A549 (cell line): ENCODE data around the gene LPCAT1. TPM values are rescaled to one million over a fixed set of nuclear protein-coding genes. Genes with fewer than 3 reads are reported as not detected.

Source experiments
- ATAC-seq, 2 experiments: fragments of 200-7000 bp in 1 of 2; fragments of >200 bp in 1 of 2; cut with Nextera tagmentation in 1 of 2; cut with Tn5 transposase in 1 of 2; 3 replicates each; pipeline versions ENCODE4 v1.8.0 to v1.9.1; 2018 to 2020; ENCODE audit warnings: mild to moderate bottlenecking in 1 of 2, moderate library complexity in 1 of 2
- CTCF ChIA-PET: fragments of 300-600 bp; sonication (Branson Sonifier 250); formaldehyde crosslinking; extraction: SDS; loops from one replicate; lab custom pipeline; 2021; ENCODE audit warnings: antibody characterized with exemption, inconsistent platforms; lab: Yijun Ruan, JAX
- POLR2A ChIA-PET: fragments of 350-600 bp; formaldehyde crosslinking; extraction: SDS; loops from one replicate; lab custom pipeline; 2021; ENCODE audit warnings: antibody characterized with exemption, inconsistent platforms; lab: Yijun Ruan, JAX
- DNase-seq, 2 experiments: peaks; one replicate each; pipeline versions ENCODE4 v3.0.0 to v3.0.0-alpha.2; 2011 to 2016; ENCODE audit warnings: low read depth in 1 of 2, low spot score in 1 of 2
- FAIRE-seq: peaks from 2 replicates; lab custom pipeline; 2011; peaks lifted over from hg19 to GRCh38; lab: Jason Lieb, UNC
- H3K27ac ChIP-seq, 2 experiments: fragments of >200 bp; sonication (Bioruptor Twin); formaldehyde crosslinking; 3 replicates each; pipeline ENCODE4 v1.5.1; 2016 to 2017
- H3K4me1 ChIP-seq: fragments of >200 bp; sonication (Bioruptor Twin); formaldehyde crosslinking; 3 replicates; pipeline ENCODE4 v1.6.1; 2016
- H3K4me2 ChIP-seq: fragments of >200 bp; sonication (Bioruptor Twin); formaldehyde crosslinking; 3 replicates; pipeline ENCODE4 v1.6.1; 2016
- H3K4me3 ChIP-seq: fragments of >200 bp; sonication (Bioruptor Twin); formaldehyde crosslinking; 3 replicates; pipeline ENCODE4 v1.5.1; 2016
- H3K9me3 ChIP-seq: fragments of >200 bp; sonication (Bioruptor Twin); formaldehyde crosslinking; 3 replicates; pipeline ENCODE4 v1.6.1; 2016
- CBX8 ChIP-seq: fragments of 200-600 bp; sonication (generic); IDR thresholded peaks from 2 replicates; pipeline ENCODE4 v1.6.1; 2016
- CEBPB ChIP-seq, 2 experiments: fragments of >200 bp in 1 of 2; sonication (Bioruptor Twin) in 1 of 2; formaldehyde crosslinking in 1 of 2; IDR thresholded peaks; 2 replicates each; pipeline ENCODE4 v1.6.1; 2012 to 2016
- CHD2 ChIP-seq: fragments of 150-350 bp; IDR thresholded peaks from 2 replicates; pipeline ENCODE4 v1.6.1; 2014; ENCODE audit warnings: low read length; ENCODE audit not compliant: partially characterized antibody
- CTCF ChIP-seq: fragments of >200 bp; sonication (Bioruptor Twin); formaldehyde crosslinking; IDR thresholded peaks from 3 replicates; pipeline ENCODE4 v1.5.1; 2016
- EHF ChIP-seq: fragments of 250-450 bp; sonication (Bioruptor Pico); IDR thresholded peaks from 2 replicates; pipeline ENCODE4 v1.5.0; 2020; ENCODE audit warnings: mild to moderate bottlenecking
- EHMT2 ChIP-seq: fragments of 200-600 bp; sonication (generic); IDR thresholded peaks from 2 replicates; pipeline ENCODE4 v1.6.1; 2016; ENCODE audit warnings: antibody characterized with exemption, low read depth, mild to moderate bottlenecking, moderate library complexity
- ELK1 ChIP-seq: fragments of 150-350 bp; IDR thresholded peaks from 2 replicates; pipeline ENCODE4 v1.6.1; 2014; ENCODE audit warnings: low read depth, mild to moderate bottlenecking, low read length
- EP300 ChIP-seq, 2 experiments: fragments of >200 bp; sonication (Bioruptor Twin); formaldehyde crosslinking; IDR thresholded peaks; 2 replicates in 1 of 2; 3 replicates in 1 of 2; pipeline ENCODE4 v1.6.1; 2016 to 2017
- ESRRA ChIP-seq: fragments of 150-350 bp; IDR thresholded peaks from 2 replicates; pipeline ENCODE4 v1.6.1; 2014; ENCODE audit warnings: mild to moderate bottlenecking, low read length, borderline replicate concordance
- FOSL2 ChIP-seq, 2 experiments: fragments of 450-650 bp in 1 of 2; fragments of >200 bp in 1 of 2; sonication (Bioruptor Twin) in 1 of 2; formaldehyde crosslinking; IDR thresholded peaks; 2 replicates each; pipeline versions ENCODE4 v1.5.0 to v1.6.1; 2016 to 2020; ENCODE audit warnings: mild to moderate bottlenecking in 1 of 2, moderate library complexity in 1 of 2
- HOXA7 ChIP-seq: fragments of 250-450 bp; sonication (Bioruptor Pico); IDR thresholded peaks from 2 replicates; pipeline ENCODE4 v1.5.0; 2020; ENCODE audit warnings: mild to moderate bottlenecking, moderate library complexity
- HOXB5 ChIP-seq: fragments of 250-450 bp; sonication (Bioruptor Pico); IDR thresholded peaks from 2 replicates; pipeline ENCODE4 v1.5.0; 2020; ENCODE audit warnings: mild to moderate bottlenecking, moderate library complexity
- JUN ChIP-seq, 2 experiments: fragments of >200 bp; sonication (Bioruptor Twin); formaldehyde crosslinking; IDR thresholded peaks; 2 replicates in 1 of 2; 3 replicates in 1 of 2; pipeline ENCODE4 v1.6.1; 2016 to 2017
- JUNB ChIP-seq: fragments of >200 bp; sonication (Bioruptor Twin); formaldehyde crosslinking; IDR thresholded peaks from 2 replicates; pipeline ENCODE4 v1.6.1; 2016
- MAX ChIP-seq: IDR thresholded peaks from 2 replicates; pipeline ENCODE4 v1.6.1; 2012
- MAZ ChIP-seq: fragments of 150-350 bp; IDR thresholded peaks from 2 replicates; pipeline ENCODE4 v1.6.1; 2014; ENCODE audit warnings: antibody characterized with exemption, low read depth, low read length, borderline replicate concordance
- MYC ChIP-seq: IDR thresholded peaks from 2 replicates; pipeline ENCODE4 v1.6.1; 2012; ENCODE audit warnings: mild to moderate bottlenecking, inconsistent platforms, low read length, improper control_type of control experiment, borderline replicate concordance
- PBX3 ChIP-seq: IDR thresholded peaks from 2 replicates; pipeline ENCODE4 v1.6.1; 2012
- POLR2A ChIP-seq: IDR thresholded peaks from 2 replicates; pipeline ENCODE4 v1.6.1; 2012; ENCODE audit warnings: mild to moderate bottlenecking, low read length
- POLR2AphosphoS2 ChIP-seq: conservative IDR thresholded peaks from 2 replicates; pipeline ENCODE4 v1.6.1; 2012; ENCODE audit warnings: low read length, improper control_type of control experiment, inconsistent platforms
- RAD21 ChIP-seq, 2 experiments: fragments of >200 bp in 1 of 2; sonication (Bioruptor Twin) in 1 of 2; formaldehyde crosslinking in 1 of 2; IDR thresholded peaks in 1 of 2; conservative IDR thresholded peaks in 1 of 2; 2 replicates in 1 of 2; 3 replicates in 1 of 2; pipeline ENCODE4 v1.6.1; 2012 to 2018; ENCODE audit warnings: inconsistent platforms in 1 of 2
- REST ChIP-seq: fragments of 200-600 bp; sonication (generic); IDR thresholded peaks from 2 replicates; pipeline ENCODE4 v1.6.1; 2016; ENCODE audit warnings: antibody characterized with exemption, mild to moderate bottlenecking, moderate library complexity
- SMC3 ChIP-seq: fragments of >200 bp; sonication (Bioruptor Twin); formaldehyde crosslinking; IDR thresholded peaks from 3 replicates; pipeline ENCODE4 v1.6.1; 2018; ENCODE audit warnings: inconsistent platforms
- SREBF2 ChIP-seq: fragments of 450-650 bp; IDR thresholded peaks from 2 replicates; pipeline ENCODE4 v1.6.1; 2014; ENCODE audit warnings: mild to moderate bottlenecking, moderate library complexity
- TP53 ChIP-seq: fragments of 250-450 bp; sonication (Bioruptor Pico); IDR thresholded peaks from 2 replicates; pipeline ENCODE4 v1.5.0; 2021; ENCODE audit warnings: mild to moderate bottlenecking, moderate library complexity
- USF2 ChIP-seq: fragments of 450-650 bp; IDR thresholded peaks from 2 replicates; pipeline ENCODE4 v1.6.1; 2014; ENCODE audit warnings: antibody characterized with exemption
- ZNF302 ChIP-seq: fragments of 250-450 bp; sonication (Bioruptor Pico); IDR thresholded peaks from 2 replicates; pipeline ENCODE4 v1.9.0; 2021; ENCODE audit warnings: inconsistent platforms, mild to moderate bottlenecking, moderate library complexity
- WGBS: methylation state at CpG from one replicate; pipeline ENCODE4 v1.1.6; 2017; ENCODE audit errors: missing lambda C conversion rate; 5-methylcytosine and 5-hydroxymethylcytosine counted together
- polyA plus RNA-seq, 4 experiments: library from polyadenylated mRNA; depleted of rRNA in 3 of 4; stranded (reverse); fragments of >200 nt; fragmentation: RNase III in 1 of 4; extraction: RNeasy Plus Mini Kit Qiagen cat#74134 plus additional on column Dnase treatment in 1 of 4; gene quantifications; 2 replicates in 3 of 4; 3 replicates in 1 of 4; pipeline ENCODE4 v1.2.3, GENCODE V29; 2011 to 2017

LPCAT1 gene
- polyA plus RNA-seq, 2 of the 4 experiments (the other 2 are of a cell fraction), result 22.9 to 74.9 TPM

GRCh38 chr5:1516615-1517601 is 6.9 kb downstream of the LPCAT1 start (continued):
- no peak for TF ChIP-seq REST
- no peak for TF ChIP-seq ESRRA
- TF ChIP-seq JUN (IDR thresholded peaks at IDR 0.05), result peak; percentile 24 to 41; a peak in 2 of 5 replicates
- TF ChIP-seq, all 56 proteins: peak for 7

GRCh38 chr5:1515921-1516571 is 7.7 kb downstream of the LPCAT1 start:
- FAIRE-seq, result peak; percentile 74
- peak; percentile 85 to 93 for DNase-seq
- peak overlapping the region; percentile 76 for H3K4me2 ChIP-seq
- peak overlapping the region; percentile 88 to 94 for H3K27ac ChIP-seq
- ChIA-PET POLR2A (interaction anchor here (1.4 kb wide), 1 partner anchor 39 kb away, joined by 7 read pairs; no protein-coding TSS in a partner anchor), CTCF (interaction anchor here (0.5 to 1.6 kb wide), 9 partner anchors 29 to 213 kb away, joined by 3 to 4 read pairs (median 3); no protein-coding TSS in a partner anchor)
- H3K4me3 ChIP-seq, result peak overlapping the region; percentile 26; the same call in 1 of the 3 replicates
- peak; percentile 79 to 80 for ATAC-seq
- no peaks in the 10 kb centered on the region for H3K9me3 ChIP-seq
- WGBS, result 25% methylated on average over 5 of the region's 8 CpGs
- H3K4me1 ChIP-seq, result peaks cover 83% of the 10 kb centered on the region
- no peak for TF ChIP-seq HOXA7 (CRISPR knock-in tag)
- peak; percentile 97 for TF ChIP-seq FOSL2 (IDR thresholded peaks at IDR 0.05)
- TF ChIP-seq FOSL2 (CRISPR knock-in tag; IDR thresholded peaks at IDR 0.05), result peak; percentile 97
- no peak for TF ChIP-seq POLR2AphosphoS2
- no peak for TF ChIP-seq CBX8
- TF ChIP-seq TP53 (CRISPR knock-in tag), result no peak
- no peak for TF ChIP-seq RAD21 (conservative IDR thresholded peaks at IDR 0.05 in 1 of 2, IDR thresholded peaks at IDR 0.05 in 1 of 2)
- TF ChIP-seq USF2, result peak; percentile 74
- peak; percentile 91 for TF ChIP-seq JUNB
- TF ChIP-seq SMC3, result no peak
- TF ChIP-seq MYC, result peak; percentile 66; the same call in 1 of the 2 replicates
- no peak for TF ChIP-seq CHD2
- peak; percentile 49 to 61; a peak in 3 of 4 replicates for TF ChIP-seq CEBPB (IDR thresholded peaks at IDR 0.05)
- no peak for TF ChIP-seq ZNF302
- no peak for TF ChIP-seq MAZ
- TF ChIP-seq MAX, result peak; percentile 78
- no peak for TF ChIP-seq SREBF2
- TF ChIP-seq EP300 (IDR thresholded peaks at IDR 0.05), result peak; percentile 73 to 74; a peak in 2 of 5 replicates
- TF ChIP-seq CTCF, result no peak
- TF ChIP-seq ELK1, result no peak
- TF ChIP-seq POLR2A, result no peak
- 0 out of 2 replicates have a peak, but pooled peaks have one; percentile 31 for TF ChIP-seq PBX3
- TF ChIP-seq EHMT2, result no peak
- TF ChIP-seq HOXB5 (CRISPR knock-in tag), result 0 out of 2 replicates have a peak, but pooled peaks have one; percentile 33
- TF ChIP-seq EHF (CRISPR knock-in tag), result no peak
- TF ChIP-seq JUN (IDR thresholded peaks at IDR 0.05), result peak in 1 of 2 experiments; percentile 37; a peak in 2 of 5 replicates
